Neural progenitor cell (in vitro differentiated cells): Measurements from ENCODE around the gene ZNF593OS. TPM values are rescaled to one million over a fixed set of nuclear protein-coding genes. Genes with fewer than 3 reads are reported as not detected.

Experiments used
- DNase-seq: peaks from one replicate; pipeline ENCODE4 v3.0.0-alpha.2; 2016; ENCODE audit warnings: low spot score
- H2AFZ ChIP-seq: fragments of 200-600 bp; sonication (generic); replicated peaks from 2 replicates; pipeline ENCODE4 v1.6.1; 2016; ENCODE audit warnings: antibody characterized with exemption
- H3F3A ChIP-seq: fragments of 200-600 bp; sonication (generic); 2 replicates; pipeline ENCODE4 v1.6.1; 2016; ENCODE audit warnings: antibody characterized with exemption, low read depth
- H3K27ac ChIP-seq: fragments of 200-600 bp; sonication (generic); 2 replicates; pipeline ENCODE4 v1.5.1; 2016; ENCODE audit warnings: mild to moderate bottlenecking
- H3K27me3 ChIP-seq: fragments of 200-600 bp; sonication (generic); 2 replicates; pipeline ENCODE4 v1.6.1; 2016; ENCODE audit warnings: mild to moderate bottlenecking, moderate library complexity
- H3K36me3 ChIP-seq: fragments of 200-600 bp; sonication (generic); 2 replicates; pipeline ENCODE4 v1.5.1; 2016
- H3K4me1 ChIP-seq: fragments of 200-600 bp; sonication (generic); 2 replicates; pipeline ENCODE4 v1.6.1; 2016; ENCODE audit warnings: mixed run types
- H3K4me2 ChIP-seq: fragments of 200-600 bp; sonication (generic); 2 replicates; pipeline ENCODE4 v1.6.1; 2016
- H3K4me3 ChIP-seq: fragments of 200-600 bp; sonication (generic); 2 replicates; pipeline ENCODE4 v1.5.1; 2016
- H3K79me2 ChIP-seq: fragments of 200-600 bp; sonication (generic); 2 replicates; pipeline ENCODE4 v1.6.1; 2016; ENCODE audit warnings: low read depth
- H3K9ac ChIP-seq: fragments of 200-600 bp; sonication (generic); 2 replicates; pipeline ENCODE4 v1.6.1; 2016
- H3K9me3 ChIP-seq: fragments of 200-600 bp; sonication (generic); 2 replicates; pipeline ENCODE4 v1.5.1; 2016; ENCODE audit warnings: low read depth
- H4K20me1 ChIP-seq: fragments of 200-600 bp; sonication (generic); 2 replicates; pipeline ENCODE4 v1.6.1; 2016; ENCODE audit warnings: low read depth
- H3K27ac Mint-ChIP-seq: 3 replicates; pipeline ENCODE4 v1.8.0; 2021; ENCODE audit warnings: mixed read lengths
- H3K27me3 Mint-ChIP-seq: 2 replicates; pipeline ENCODE4 v1.8.0; 2022; ENCODE audit warnings: low read depth, mild to moderate bottlenecking, inconsistent platforms, moderate library complexity, mixed read lengths; ENCODE audit not compliant: insufficient read depth
- H3K36me3 Mint-ChIP-seq: 3 replicates; pipeline ENCODE4 v1.8.0; 2021; ENCODE audit warnings: mixed read lengths
- H3K4me1 Mint-ChIP-seq: 3 replicates; pipeline ENCODE4 v1.8.0; 2021; ENCODE audit warnings: mixed read lengths
- H3K4me3 Mint-ChIP-seq: 3 replicates; pipeline ENCODE4 v1.8.0; 2021; ENCODE audit warnings: mild to moderate bottlenecking, moderate library complexity, mixed read lengths
- H3K9me3 Mint-ChIP-seq: 3 replicates; pipeline ENCODE4 v1.8.0; 2020; ENCODE audit warnings: mixed read lengths
- EZH2 ChIP-seq: fragments of 200-600 bp; sonication (generic); IDR thresholded peaks from 2 replicates; pipeline ENCODE4 v1.6.1; 2017; ENCODE audit warnings: antibody characterized with exemption, mild to moderate bottlenecking, moderate library complexity
- EZH2phosphoT487 ChIP-seq: fragments of 200-600 bp; sonication (generic); IDR thresholded peaks from 2 replicates; pipeline ENCODE4 v1.6.1; 2017; ENCODE audit warnings: antibody characterized with exemption
- total RNA-seq: library from RNA; depleted of rRNA; stranded (reverse); fragments of >200 nt; gene quantifications from 2 replicates; pipeline ENCODE4 v1.2.3, GENCODE V29; 2015; ENCODE audit warnings: low replicate concordance
- TF ChIP-seq, protein P1 (sequence below): fragments of 200-600 bp; sonication (generic); IDR thresholded peaks from 2 replicates; pipeline ENCODE4 v1.5.1; 2017; ENCODE audit warnings: antibody characterized with exemption, mild to moderate bottlenecking

The ZNF593OS gene
- total RNA-seq, 1 donor from 2014 or later, result 0.67 TPM

DNA sequence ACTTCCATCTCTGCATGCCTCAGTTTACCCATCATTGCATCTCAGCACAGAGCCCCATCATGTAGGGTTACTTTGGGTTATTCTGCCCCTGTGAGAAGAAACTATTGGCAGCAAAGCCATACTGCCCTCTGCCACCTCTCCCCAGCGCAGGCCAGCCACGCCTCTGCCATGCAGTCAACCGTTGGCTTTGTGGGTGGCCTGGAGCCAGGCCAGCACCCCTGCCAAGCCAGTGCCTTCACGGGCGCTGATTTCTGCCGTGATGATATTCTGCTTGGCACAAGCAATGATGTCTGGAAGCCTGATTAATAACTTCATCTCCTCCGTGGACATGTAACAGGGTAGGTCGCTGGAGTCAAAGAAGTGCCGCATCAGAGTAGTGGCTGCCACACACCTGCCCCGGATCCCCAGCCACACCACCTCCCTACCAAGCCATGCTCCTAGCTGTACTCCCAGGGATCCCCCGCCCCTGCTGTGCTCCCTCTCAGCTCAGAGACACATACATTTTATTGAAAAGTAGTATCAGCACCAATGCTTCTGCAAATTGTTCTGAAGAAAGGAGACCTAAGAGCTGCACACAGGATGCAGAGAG lies 47.4 kb upstream of the ZNF593OS start:
- Histone ChIP-seq H3F3A (no peaks in the 10 kb centered on the region), H3K9me3 (no peaks in the 10 kb centered on the region), H4K20me1 (no peaks in the 10 kb centered on the region), H3K27ac (no peak overlapping the region), H3K79me2 (no peaks in the 10 kb centered on the region), H3K27me3 (peaks cover 15% of the 10 kb centered on the region), H3K4me1 (peaks cover 7% of the 10 kb centered on the region), H3K36me3 (no peaks in the 10 kb centered on the region), H3K4me3 (no peak overlapping the region), H2AFZ (no peak overlapping the region), H3K4me2 (no peak overlapping the region), H3K9ac (no peak overlapping the region)
- Mint-ChIP-seq H3K27ac (no peak overlapping the region), H3K4me3 (no peak overlapping the region), H3K9me3 (no peaks in the 10 kb centered on the region), H3K27me3 (peaks cover 4% of the 10 kb centered on the region), H3K36me3 (no peaks in the 10 kb centered on the region), H3K4me1 (peaks cover 11% of the 10 kb centered on the region)
- no peak for DNase-seq
- no peak for TF ChIP-seq EZH2phosphoT487
- TF ChIP-seq EZH2, result no peak
- TF ChIP-seq, protein P1, sequence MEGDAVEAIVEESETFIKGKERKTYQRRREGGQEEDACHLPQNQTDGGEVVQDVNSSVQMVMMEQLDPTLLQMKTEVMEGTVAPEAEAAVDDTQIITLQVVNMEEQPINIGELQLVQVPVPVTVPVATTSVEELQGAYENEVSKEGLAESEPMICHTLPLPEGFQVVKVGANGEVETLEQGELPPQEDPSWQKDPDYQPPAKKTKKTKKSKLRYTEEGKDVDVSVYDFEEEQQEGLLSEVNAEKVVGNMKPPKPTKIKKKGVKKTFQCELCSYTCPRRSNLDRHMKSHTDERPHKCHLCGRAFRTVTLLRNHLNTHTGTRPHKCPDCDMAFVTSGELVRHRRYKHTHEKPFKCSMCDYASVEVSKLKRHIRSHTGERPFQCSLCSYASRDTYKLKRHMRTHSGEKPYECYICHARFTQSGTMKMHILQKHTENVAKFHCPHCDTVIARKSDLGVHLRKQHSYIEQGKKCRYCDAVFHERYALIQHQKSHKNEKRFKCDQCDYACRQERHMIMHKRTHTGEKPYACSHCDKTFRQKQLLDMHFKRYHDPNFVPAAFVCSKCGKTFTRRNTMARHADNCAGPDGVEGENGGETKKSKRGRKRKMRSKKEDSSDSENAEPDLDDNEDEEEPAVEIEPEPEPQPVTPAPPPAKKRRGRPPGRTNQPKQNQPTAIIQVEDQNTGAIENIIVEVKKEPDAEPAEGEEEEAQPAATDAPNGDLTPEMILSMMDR, result no peak

DNA sequence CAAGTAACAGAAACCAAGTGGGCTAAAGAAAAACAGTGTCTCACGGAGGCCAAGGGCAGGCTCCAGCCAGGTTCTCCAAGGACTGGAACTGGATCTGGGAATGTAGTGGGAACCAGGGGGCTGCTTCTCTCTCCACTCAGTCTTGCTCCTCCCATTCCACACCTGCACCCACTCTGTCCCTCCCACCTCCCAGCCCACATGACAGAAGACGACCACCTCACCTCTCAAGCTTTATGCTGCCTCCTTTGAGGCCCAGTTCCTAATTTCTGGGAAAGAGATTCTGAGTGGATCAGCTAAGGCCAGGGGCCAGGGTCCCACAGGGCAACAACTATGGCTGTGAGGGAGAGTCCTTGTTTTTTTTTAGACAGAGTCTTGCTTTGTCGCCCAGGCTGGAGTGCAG lies 43.6 kb upstream of the ZNF593OS start:
- Histone ChIP-seq H3F3A (no peaks in the 10 kb centered on the region), H3K9me3 (no peaks in the 10 kb centered on the region), H4K20me1 (no peaks in the 10 kb centered on the region), H3K27ac (no peak overlapping the region), H3K36me3 (no peaks in the 10 kb centered on the region), H3K4me1 (peaks cover 3% of the 10 kb centered on the region), H3K4me3 (no peak overlapping the region), H3K27me3 (no peaks in the 10 kb centered on the region), H2AFZ (no peak overlapping the region), H3K9ac (no peak overlapping the region), H3K79me2 (no peaks in the 10 kb centered on the region), H3K4me2 (no peak overlapping the region)
- H3K4me3 Mint-ChIP-seq, result no peak overlapping the region
- H3K27me3 Mint-ChIP-seq, result no peaks in the 10 kb centered on the region
- H3K4me1 Mint-ChIP-seq, result peaks cover 13% of the 10 kb centered on the region
- H3K9me3 Mint-ChIP-seq, result no peaks in the 10 kb centered on the region
- no peak overlapping the region for H3K27ac Mint-ChIP-seq
- DNase-seq, result no peak
- TF ChIP-seq EZH2phosphoT487 (no peak), EZH2 (no peak)
- TF ChIP-seq, protein P1, result no peak
- H3K36me3 Mint-ChIP-seq, result no peaks in the 10 kb centered on the region

DNA sequence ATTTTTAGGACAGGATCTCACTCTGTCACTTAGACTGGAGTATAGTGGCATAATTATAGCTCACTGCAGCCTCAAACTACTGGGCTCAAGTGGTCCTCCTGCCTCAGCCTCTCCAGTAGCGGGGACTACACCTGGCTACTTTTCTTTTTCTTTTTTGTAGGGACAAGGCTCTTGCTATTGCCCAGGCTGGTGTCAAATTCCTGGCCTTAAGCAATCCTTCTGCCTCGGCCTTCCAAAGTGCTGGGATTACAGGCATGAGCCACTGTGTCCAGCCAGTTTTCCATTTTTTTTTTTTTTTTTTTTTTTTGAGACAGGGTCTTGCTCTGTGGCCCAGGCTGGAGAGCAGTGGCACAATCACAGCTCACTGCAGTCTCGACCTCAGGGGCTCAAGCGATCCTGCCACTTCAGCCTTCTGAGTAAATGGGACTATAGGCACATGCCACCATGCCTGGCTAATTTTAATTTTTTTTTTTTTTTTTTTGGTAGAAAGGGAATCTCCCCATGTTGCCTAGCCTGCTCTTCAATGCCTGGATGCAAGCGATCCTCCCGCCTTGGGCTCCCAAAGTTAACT lies 41.8 kb upstream of the ZNF593OS start:
- H3K4me1 Mint-ChIP-seq, result peaks cover 13% of the 10 kb centered on the region
- Histone ChIP-seq H3F3A (no peaks in the 10 kb centered on the region), H3K4me1 (no peaks in the 10 kb centered on the region), H3K4me3 (no peak overlapping the region), H2AFZ (no peak overlapping the region), H3K36me3 (no peaks in the 10 kb centered on the region), H3K27me3 (no peaks in the 10 kb centered on the region), H3K9me3 (no peaks in the 10 kb centered on the region), H3K4me2 (no peak overlapping the region), H3K27ac (no peak overlapping the region), H3K79me2 (no peaks in the 10 kb centered on the region), H4K20me1 (no peaks in the 10 kb centered on the region), H3K9ac (no peak overlapping the region)
- H3K27me3 Mint-ChIP-seq, result no peaks in the 10 kb centered on the region
- H3K4me3 Mint-ChIP-seq, result no peak overlapping the region
- TF ChIP-seq, protein P1, result no peak
- TF ChIP-seq EZH2, result no peak
- TF ChIP-seq EZH2phosphoT487, result no peak
- no peak for DNase-seq
- no peak overlapping the region for H3K27ac Mint-ChIP-seq
- no peaks in the 10 kb centered on the region for H3K9me3 Mint-ChIP-seq
- H3K36me3 Mint-ChIP-seq, result no peaks in the 10 kb centered on the region
